Sigmoid colon (tissue), 3 donors: Measurements from ENCODE around the gene CNOT10.

Experiments
- CTCF ChIP-seq, 4 experiments: fragments of 450-650 bp in 3 of 4; fragments of 200-600 bp in 1 of 4; IDR thresholded peaks; one replicate each; pipeline ENCODE4 v1.5.1; 2016 to 2019; ENCODE audit warnings: antibody characterized with exemption in 4 of 4, mild to moderate bottlenecking in 3 of 4, moderate library complexity in 2 of 4
- POLR2A ChIP-seq, 2 donors: fragments of 450-650 bp; IDR thresholded peaks; one replicate each; pipeline ENCODE4 v1.6.1; 2016; ENCODE audit warnings: antibody characterized with exemption in 2 of 2, mild to moderate bottlenecking in 2 of 2, moderate library complexity in 2 of 2

- no peak for TF ChIP-seq CTCF (IDR thresholded peaks at IDR 0.05)
- no peak for TF ChIP-seq POLR2A (IDR thresholded peaks at IDR 0.05)
Measured at GRCh38 chr3:32791833-32792232, 106.8 kb downstream of the CNOT10 start.
